GM18507 (cell line): ENCODE results near the gene ASCC1.

Source experiments
- DNase-seq: peaks from one replicate; pipeline ENCODE4 v3.0.0; 2011; ENCODE audit warnings: low read depth; ENCODE audit not compliant: insufficient read length; ENCODE audit errors: extremely low spot score
- FAIRE-seq: peaks from 2 replicates; lab custom pipeline; 2011; peaks lifted over from hg19 to GRCh38; lab: Jason Lieb, UNC

The ASCC1 gene

DNA sequence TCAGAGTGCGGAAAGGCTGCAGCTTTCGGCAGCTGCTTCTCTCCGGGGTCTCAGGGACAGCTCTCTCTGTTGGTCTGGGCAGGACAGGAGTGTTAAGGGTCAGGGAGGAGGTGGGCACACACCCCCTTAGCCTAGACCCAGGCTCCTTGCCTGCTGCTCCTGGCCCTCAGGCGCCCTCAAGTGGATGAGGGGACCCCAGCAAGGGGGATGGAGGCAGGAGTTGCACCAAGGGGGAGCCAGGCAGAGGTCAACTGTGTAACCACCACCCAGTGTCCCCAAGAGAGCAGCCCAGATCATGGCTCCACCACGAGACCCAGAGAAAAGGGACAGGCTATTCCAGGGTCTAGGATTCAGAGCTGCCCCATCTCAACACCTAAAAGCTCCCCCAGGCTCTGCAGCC lies 154.6 kb downstream of the ASCC1 start:
- DNase-seq (no peak), FAIRE-seq (no peak)

- FAIRE-seq (no peak), DNase-seq (no peak)
Observed at GRCh38 chr10:72059843-72060822, 155.9 kb downstream of the ASCC1 start.

GRCh38 chr10:72058989-72059842 lies 156.9 kb downstream of the ASCC1 start:
- FAIRE-seq = no peak
- DNase-seq = no peak

- no peak for FAIRE-seq
Observed at GRCh38 chr10:72058347-72058898, 157.7 kb downstream of the ASCC1 start.

GRCh38 chr10:72056932-72057751 lies 158.9 kb downstream of the ASCC1 start:
- FAIRE-seq = no peak
- DNase-seq = no peak

More at GRCh38 chr10:72058347-72058898, 157.7 kb downstream of the ASCC1 start:
- DNase-seq = no peak

DNA sequence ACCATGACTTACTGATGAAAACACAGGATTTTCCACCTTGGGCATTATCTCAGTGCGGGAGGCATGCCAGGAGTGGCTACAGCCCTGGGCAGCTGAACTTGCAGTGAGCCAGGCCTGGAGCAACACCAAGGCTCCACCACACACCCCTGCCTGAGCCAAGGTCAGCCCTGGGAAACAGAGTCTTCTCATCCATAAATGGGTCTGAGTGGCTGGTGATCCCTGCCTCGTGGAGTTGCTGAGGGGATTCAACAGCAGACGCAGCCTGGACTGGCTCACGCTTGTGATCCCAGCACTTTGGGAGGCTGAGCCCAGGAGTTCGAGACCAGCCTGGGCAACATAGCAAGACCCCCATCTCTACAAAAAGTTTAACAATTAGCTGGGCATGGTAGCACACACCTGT lies 160.0 kb downstream of the ASCC1 start:
- FAIRE-seq = no peak
- no peak for DNase-seq

- FAIRE-seq (no peak), DNase-seq (no peak)
Observed at GRCh38 chr10:72053690-72054089, 162.4 kb downstream of the ASCC1 start.

- FAIRE-seq = no peak
- no peak for DNase-seq
Observed at GRCh38 chr10:72050873-72051272, 165.2 kb downstream of the ASCC1 start.

GRCh38 chr10:72049969-72050781 lies 165.9 kb downstream of the ASCC1 start:
- FAIRE-seq (no peak), DNase-seq (no peak)

DNA sequence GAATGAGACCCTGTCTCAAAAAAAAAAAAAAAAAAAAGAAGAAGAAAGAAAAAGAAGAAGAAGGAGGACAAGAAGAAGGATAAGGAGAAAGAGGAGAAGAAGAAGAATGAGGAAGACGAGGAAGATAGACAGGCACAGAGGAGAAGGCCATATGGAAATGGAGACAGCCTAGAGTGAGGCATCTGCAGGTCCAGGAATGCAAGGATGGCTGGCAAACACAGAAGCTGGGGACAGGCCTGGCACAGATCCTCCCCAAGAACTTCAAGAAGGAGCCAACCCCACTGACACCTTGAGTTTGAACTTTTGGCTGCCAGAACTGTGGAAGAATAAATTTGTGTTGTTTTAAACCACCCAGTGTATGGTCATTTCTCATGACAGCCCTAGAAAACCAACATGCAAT lies 166.6 kb downstream of the ASCC1 start:
- FAIRE-seq = no peak

GRCh38 chr10:72048450-72049124 lies 167.5 kb downstream of the ASCC1 start:
- DNase-seq (peak; percentile 71), FAIRE-seq (peak; percentile 95)

More for the DNA sequence above, 166.6 kb downstream of the ASCC1 start:
- DNase-seq = no peak
